ENCODE measurements around the gene PAOX. TPM values are rescaled to one million over a fixed set of nuclear protein-coding genes. Genes with fewer than 3 reads are reported as not detected.

Gene PAOX
- total and polyA plus RNA-seq, 2 donors (not counting 1 experiment from before 2014, with no cell fraction given) = 21.1 to 24.9 TPM

GRCh38 chr10:133344236-133344635, 34.8 kb upstream of the PAOX start:
- Mint-ChIP-seq H3K27me3 (peaks cover 39% of the 10 kb centered on the region), H3K4me3 (no peak overlapping the region), H3K4me1 (peaks cover 7% of the 10 kb centered on the region), H3K27ac (no peak overlapping the region), H3K9me3 (ENCODE audit: insufficient read depth) (no peaks in the 10 kb centered on the region)
- ATAC-seq (ENCODE audit: low read depth) (no peak), DNase-seq (no peak)
- H2AFZ ChIP-seq (ENCODE audit: insufficient read depth, low read depth, low read length, poor library complexity, severe bottlenecking) = no peak overlapping the region
- no peaks in the 10 kb centered on the region for H3K36me3 ChIP-seq (replicated peaks in 1 of 2; ENCODE audit: control extremely low read depth in 1 of 2, control insufficient read depth in 1 of 2, extremely low read depth in 1 of 2, insufficient read depth in 2 of 2, low read length in 1 of 2)
- no peaks in the 10 kb centered on the region for H4K20me1 ChIP-seq (ENCODE audit: control insufficient read depth, insufficient read depth, low read length, poor library complexity, severe bottlenecking)
- H3K4me3 ChIP-seq (ENCODE audit: control extremely low read depth in 1 of 5, extremely low read depth in 1 of 5, insufficient read depth in 1 of 5, low read depth in 2 of 5, low read length in 4 of 5) = no peak overlapping the region
- H3K79me2 ChIP-seq (ENCODE audit: control insufficient read depth, insufficient read depth, low read length) = no peaks in the 10 kb centered on the region
- 69% methylated on average over 5 of the region's 5 CpGs for WGBS (ENCODE audit: insufficient coverage)
- no peak overlapping the region for H3K9ac ChIP-seq (ENCODE audit: low read length)
- H3K27me3 ChIP-seq (replicated peaks in 1 of 4; ENCODE audit: control extremely low read depth in 1 of 4, control insufficient read depth in 3 of 4, insufficient read depth in 4 of 4, low read length in 3 of 4) = peaks cover 0 to 51% (median 24%) of the 10 kb centered on the region in 4 experiments
- H3K4me2 ChIP-seq (replicated peaks; ENCODE audit: low read depth, low read length, poor library complexity, severe bottlenecking) = no peak overlapping the region
- H3K4me1 ChIP-seq (ENCODE audit: control insufficient read depth in 2 of 2, insufficient read depth in 2 of 2, low read length in 2 of 2) = peaks cover 0 to 3% of the 10 kb centered on the region in 2 donors
- ChIA-PET POLR2A (no interaction called here), CTCF (interaction anchor here (0.8 to 1.3 kb wide), 2 partner anchors 14 to 15 kb away, joined by 3 read pairs; no protein-coding TSS in a partner anchor)
- TF ChIP-seq EZH2 (IDR thresholded peaks at IDR 0.05; ENCODE audit: borderline replicate concordance, insufficient read depth, low read depth, low read length, poor library complexity, severe bottlenecking) (no peak), CTCF (IDR thresholded peaks at IDR 0.05) (no peak)
- intact Hi-C loops (cut with micrococcal nuclease) = no loop called here
- no peak overlapping the region for H3K27ac ChIP-seq (ENCODE audit: low read length in 2 of 2)
- peaks cover 0 to 14% (median 0%) of the 10 kb centered on the region in 3 donors for H3K9me3 ChIP-seq (ENCODE audit: control extremely low read depth in 1 of 3, control insufficient read depth in 2 of 3, insufficient read depth in 1 of 3, low read length in 2 of 3)

GRCh38 chr10:133346413-133346812, 32.6 kb upstream of the PAOX start:
- Histone ChIP-seq H3K27me3 (replicated peaks in 1 of 4; ENCODE audit: control extremely low read depth in 1 of 4, control insufficient read depth in 3 of 4, insufficient read depth in 4 of 4, low read length in 3 of 4) (peaks cover 0 to 46% (median 20%) of the 10 kb centered on the region in 4 experiments), H3K9me3 (ENCODE audit: control extremely low read depth in 1 of 3, control insufficient read depth in 2 of 3, insufficient read depth in 1 of 3, low read length in 2 of 3) (peaks cover 0 to 21% (median 0%) of the 10 kb centered on the region in 3 donors), H3K4me2 (replicated peaks; ENCODE audit: low read depth, low read length, poor library complexity, severe bottlenecking) (no peak overlapping the region), H4K20me1 (ENCODE audit: control insufficient read depth, insufficient read depth, low read length, poor library complexity, severe bottlenecking) (no peaks in the 10 kb centered on the region), H3K79me2 (ENCODE audit: control insufficient read depth, insufficient read depth, low read length) (no peaks in the 10 kb centered on the region), H3K36me3 (replicated peaks in 1 of 2; ENCODE audit: control extremely low read depth in 1 of 2, control insufficient read depth in 1 of 2, extremely low read depth in 1 of 2, insufficient read depth in 2 of 2, low read length in 1 of 2) (no peaks in the 10 kb centered on the region), H3K4me1 (ENCODE audit: control insufficient read depth in 2 of 2, insufficient read depth in 2 of 2, low read length in 2 of 2) (peaks cover 0 to 3% of the 10 kb centered on the region in 2 donors), H3K27ac (ENCODE audit: low read length in 2 of 2) (no peak overlapping the region), H3K4me3 (ENCODE audit: control extremely low read depth in 1 of 5, extremely low read depth in 1 of 5, insufficient read depth in 1 of 5, low read depth in 2 of 5, low read length in 4 of 5) (no peak overlapping the region), H3K9ac (ENCODE audit: low read length) (no peak overlapping the region), H2AFZ (ENCODE audit: insufficient read depth, low read depth, low read length, poor library complexity, severe bottlenecking) (no peak overlapping the region)
- POLR2A ChIA-PET = no interaction called here
- intact Hi-C loops (cut with micrococcal nuclease) = no loop called here
- no peak for DNase-seq
- Mint-ChIP-seq H3K4me3 (no peak overlapping the region), H3K4me1 (peaks cover 8% of the 10 kb centered on the region), H3K27ac (no peak overlapping the region), H3K9me3 (ENCODE audit: insufficient read depth) (no peaks in the 10 kb centered on the region), H3K27me3 (peaks cover 36% of the 10 kb centered on the region)
- 42% methylated on average over 11 of the region's 11 CpGs for WGBS (ENCODE audit: insufficient coverage)
- ATAC-seq (ENCODE audit: low read depth) = no peak
- CTCF ChIA-PET = no interaction called here
- no peak for TF ChIP-seq CTCF (IDR thresholded peaks at IDR 0.05)
